Lung (tissue), 12 donors: ENCODE results near the gene ISLR2. TPM values are rescaled to one million over a fixed set of nuclear protein-coding genes. Genes with fewer than 3 reads are reported as not detected.
"Not testable (repeated sequence)": the region's sequence is repeated elsewhere in the genome, so short reads cannot be mapped to it uniquely, and the experiment has no call there.

Experiments used
- ATAC-seq: fragments of 200-7000 bp; cut with Tn5 transposase; one replicate; pipeline ENCODE4 v1.9.1; 2020; ENCODE audit warnings: moderate number of reproducible peaks; ENCODE audit not compliant: insufficient read depth, low FRiP score
- DNase-seq, 3 donors: peaks; one replicate each; pipeline ENCODE4 v3.0.0-alpha.2; 2013 to 2017
- H3K27ac ChIP-seq, 2 donors: one replicate each; pipeline ENCODE4 v1.5.1; 2013; ENCODE audit warnings: mild to moderate bottlenecking in 2 of 2, moderate library complexity in 2 of 2, control low read depth in 1 of 2, inconsistent platforms in 1 of 2, low read depth in 1 of 2, low read length in 1 of 2
- H3K27me3 ChIP-seq, 3 donors: one replicate each; pipeline ENCODE4 v1.5.1; 2013; ENCODE audit warnings: low read length in 2 of 3; ENCODE audit not compliant: control insufficient read depth in 3 of 3, insufficient read depth in 3 of 3
- H3K36me3 ChIP-seq, 4 donors: one replicate each; pipeline ENCODE4 v1.5.1; 2013; ENCODE audit warnings: low read length in 4 of 4, mild to moderate bottlenecking in 1 of 4, moderate library complexity in 1 of 4; ENCODE audit not compliant: control insufficient read depth in 4 of 4, insufficient read depth in 4 of 4
- H3K4me1 ChIP-seq, 5 donors: one replicate each; pipeline ENCODE4 v1.5.1; 2013; ENCODE audit warnings: low read length in 5 of 5, mild to moderate bottlenecking in 2 of 5, moderate library complexity in 1 of 5; ENCODE audit not compliant: control insufficient read depth in 5 of 5, insufficient read depth in 5 of 5
- H3K4me3 ChIP-seq: one replicate; pipeline ENCODE4 v1.5.1; 2013; ENCODE audit warnings: mild to moderate bottlenecking, control low read depth, moderate library complexity
- H3K9ac ChIP-seq, 2 donors: one replicate each; pipeline ENCODE4 v1.5.1; 2013; ENCODE audit warnings: low read length in 2 of 2, control low read depth in 1 of 2; ENCODE audit not compliant: insufficient read depth in 1 of 2
- H3K9me3 ChIP-seq, 4 donors: one replicate each; pipeline ENCODE4 v1.5.1; 2013; ENCODE audit warnings: low read length in 3 of 4, mild to moderate bottlenecking in 1 of 4, moderate library complexity in 1 of 4; ENCODE audit not compliant: control insufficient read depth in 4 of 4, insufficient read depth in 3 of 4
- WGBS, 2 donors: extraction: QIAGEN DNeasy Blood & Tissue Kit; methylation state at CpG; one replicate each; pipeline ENCODE4 v1.1.7; 2013; 5-methylcytosine and 5-hydroxymethylcytosine counted together
- polyA plus RNA-seq, 2 donors: library from polyadenylated mRNA; stranded (reverse); fragments of 200-250 nt; gene quantifications; one replicate each; pipeline ENCODE4 v1.2.1, GENCODE V29; 2013
- total RNA-seq, 2 donors: library from RNA; depleted of rRNA in 1 of 2; stranded (reverse); fragments of >200 nt in 1 of 2; gene quantifications; one replicate each; pipeline ENCODE4 v1.2.1, GENCODE V29; 2014 to 2021
- TF ChIP-seq, protein P1 (sequence below): IDR thresholded peaks from 2 replicates; pipeline ENCODE4 v1.5.1; 2012; ENCODE audit warnings: mild to moderate bottlenecking; ENCODE audit errors: control extremely low read depth, extremely low read depth
- donor health status: control.
- donor health status: control.
- donor health status: Bipolar disorder and iron deficiency.
- donor health status: healthy.
- donor health status: DM: yes; HTN: yes; CAD: no.

Gene ISLR2
- total and polyA plus RNA-seq, 4 donors, result 0.31 to 10.2 (median 0.41) TPM

DNA sequence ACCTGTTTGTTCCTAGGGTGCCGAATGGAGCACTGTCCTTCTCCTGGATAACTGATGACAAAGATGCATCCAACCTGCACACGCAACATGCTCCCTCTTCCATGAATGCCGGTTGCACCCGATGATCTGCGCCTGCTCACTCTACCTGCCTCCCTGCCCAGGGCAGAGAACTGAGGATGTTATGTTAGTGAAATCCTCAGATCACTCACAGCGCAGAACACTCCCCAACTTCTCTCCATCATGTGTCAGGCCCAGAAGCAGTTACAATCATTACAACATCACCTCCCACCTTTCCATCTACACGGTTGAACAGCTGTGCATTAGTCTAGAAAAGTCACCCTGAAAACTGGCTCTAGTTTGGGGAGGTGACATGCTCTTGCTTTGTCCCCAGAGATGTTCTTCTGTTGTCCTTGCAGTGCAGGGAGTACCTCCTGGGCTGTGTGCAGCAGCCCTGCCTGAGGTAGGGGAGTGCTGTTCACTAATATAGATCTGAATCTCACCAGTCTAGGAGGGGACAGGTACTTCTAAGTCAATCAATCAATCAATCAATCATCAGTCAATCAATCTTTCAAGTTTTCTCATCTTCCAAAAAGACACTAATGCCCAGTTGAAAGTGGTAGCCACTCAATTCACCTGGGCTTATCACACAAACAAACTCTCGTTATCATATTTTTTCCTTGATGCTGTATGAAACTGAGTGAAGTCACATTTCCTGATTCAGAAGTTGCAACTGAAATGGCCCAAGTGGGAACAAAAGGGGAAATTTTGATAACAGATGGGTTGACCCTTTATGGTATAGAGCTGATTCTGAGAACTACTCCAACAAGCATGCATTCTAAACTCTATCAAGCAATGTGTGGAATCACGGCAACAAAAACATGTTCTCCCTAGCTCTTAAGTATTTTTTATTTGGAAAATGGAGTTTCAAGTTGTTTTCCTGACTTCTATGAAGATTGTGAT is 27.8 kb downstream of the ISLR2 start:
- no peaks in the 10 kb centered on the region for H3K9me3 ChIP-seq
- no peak overlapping the region for H3K4me3 ChIP-seq
- no peak overlapping the region for H3K27ac ChIP-seq
- WGBS, 2 donors, result 90 to 95% methylated on average over 9 of the region's 9 CpGs
- H3K9ac ChIP-seq, result no peak overlapping the region
- H3K27me3 ChIP-seq, result no peaks in the 10 kb centered on the region
- no peaks in the 10 kb centered on the region for H3K36me3 ChIP-seq
- peaks cover 3 to 29% (median 11%) of the 10 kb centered on the region in 5 donors for H3K4me1 ChIP-seq
- DNase-seq (no peak), ATAC-seq (no peak)
- TF ChIP-seq, protein P1, sequence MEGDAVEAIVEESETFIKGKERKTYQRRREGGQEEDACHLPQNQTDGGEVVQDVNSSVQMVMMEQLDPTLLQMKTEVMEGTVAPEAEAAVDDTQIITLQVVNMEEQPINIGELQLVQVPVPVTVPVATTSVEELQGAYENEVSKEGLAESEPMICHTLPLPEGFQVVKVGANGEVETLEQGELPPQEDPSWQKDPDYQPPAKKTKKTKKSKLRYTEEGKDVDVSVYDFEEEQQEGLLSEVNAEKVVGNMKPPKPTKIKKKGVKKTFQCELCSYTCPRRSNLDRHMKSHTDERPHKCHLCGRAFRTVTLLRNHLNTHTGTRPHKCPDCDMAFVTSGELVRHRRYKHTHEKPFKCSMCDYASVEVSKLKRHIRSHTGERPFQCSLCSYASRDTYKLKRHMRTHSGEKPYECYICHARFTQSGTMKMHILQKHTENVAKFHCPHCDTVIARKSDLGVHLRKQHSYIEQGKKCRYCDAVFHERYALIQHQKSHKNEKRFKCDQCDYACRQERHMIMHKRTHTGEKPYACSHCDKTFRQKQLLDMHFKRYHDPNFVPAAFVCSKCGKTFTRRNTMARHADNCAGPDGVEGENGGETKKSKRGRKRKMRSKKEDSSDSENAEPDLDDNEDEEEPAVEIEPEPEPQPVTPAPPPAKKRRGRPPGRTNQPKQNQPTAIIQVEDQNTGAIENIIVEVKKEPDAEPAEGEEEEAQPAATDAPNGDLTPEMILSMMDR, result no peak

DNA sequence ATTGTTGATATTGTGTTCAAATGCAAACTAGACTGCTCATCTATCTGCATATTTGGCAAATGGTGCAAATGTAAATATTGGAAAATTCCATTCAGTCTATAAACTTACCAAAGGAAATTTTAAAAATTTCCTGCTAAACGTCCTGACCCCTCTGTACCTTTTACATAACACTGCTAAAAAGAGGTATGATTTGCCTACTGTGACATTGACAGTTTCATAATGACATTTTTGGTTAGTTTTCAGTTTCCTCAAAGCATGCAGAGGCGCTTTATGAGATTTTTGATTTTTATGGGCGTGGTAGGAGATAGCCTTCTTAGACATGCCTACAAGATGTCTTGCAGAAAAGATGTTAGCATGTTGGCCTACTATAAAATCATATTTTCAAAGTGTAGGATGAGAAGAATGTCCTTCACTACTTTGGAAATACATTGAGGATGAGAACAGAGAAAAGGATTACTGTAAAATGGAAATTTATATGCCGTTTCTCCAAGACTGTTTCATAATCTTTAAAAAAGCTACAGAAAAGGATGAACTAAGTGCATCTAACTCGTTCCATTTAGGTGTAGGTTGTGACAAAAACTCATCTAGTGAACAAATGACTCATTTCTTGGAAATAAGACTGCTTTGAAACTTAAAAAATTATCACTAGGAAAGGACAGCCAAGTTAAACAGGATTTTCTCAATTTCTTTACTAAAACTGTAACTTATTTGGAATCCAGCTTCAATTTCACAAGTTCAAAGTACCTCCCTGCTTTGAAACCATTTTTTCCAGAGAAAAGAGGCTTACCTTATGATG is 28.7 kb downstream of the ISLR2 start:
- no peaks in the 10 kb centered on the region for H3K36me3 ChIP-seq
- H3K4me3 ChIP-seq, result no peak overlapping the region
- no peaks in the 10 kb centered on the region for H3K9me3 ChIP-seq
- H3K4me1 ChIP-seq, result peaks cover 3 to 29% (median 11%) of the 10 kb centered on the region in 5 donors
- DNase-seq (no peak), ATAC-seq (no peak)
- H3K27me3 ChIP-seq, result no peaks in the 10 kb centered on the region
- H3K9ac ChIP-seq, result no peak overlapping the region
- TF ChIP-seq, protein P1, result no peak
- WGBS, 2 donors, result 72 to 81% methylated on average over 5 of the region's 5 CpGs
- no peak overlapping the region for H3K27ac ChIP-seq

DNA sequence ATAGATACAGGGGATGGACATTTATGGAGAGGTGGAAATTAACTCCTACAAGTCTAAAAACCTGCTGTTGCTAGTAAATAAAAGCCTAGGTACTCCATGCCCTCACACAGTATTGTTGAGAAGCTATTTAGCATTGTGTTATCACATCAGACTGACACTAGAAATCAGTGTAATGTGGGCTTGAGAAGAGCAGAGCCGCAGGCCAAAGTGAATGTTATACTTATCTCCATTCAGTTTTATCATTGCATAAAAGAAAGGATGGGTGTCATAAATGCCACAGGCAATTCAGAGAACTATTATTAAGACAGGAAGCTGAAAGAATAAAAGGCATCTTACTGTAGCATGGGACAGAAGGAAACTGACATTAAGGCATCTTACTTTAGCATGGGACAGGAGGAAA is 29.4 kb downstream of the ISLR2 start:
- H3K4me3 ChIP-seq, result no peak overlapping the region
- ATAC-seq, result no peak
- no peaks in the 10 kb centered on the region for H3K27me3 ChIP-seq
- no peak for DNase-seq
- no peaks in the 10 kb centered on the region for H3K9me3 ChIP-seq
- TF ChIP-seq, protein P1, result no peak
- no peak overlapping the region for H3K9ac ChIP-seq
- H3K27ac ChIP-seq, result no peak overlapping the region
- no peaks in the 10 kb centered on the region for H3K36me3 ChIP-seq
- 85 to 98% methylated on average over 1 of the region's 1 CpG for WGBS, 2 donors
- peaks cover 3 to 29% (median 11%) of the 10 kb centered on the region in 5 donors for H3K4me1 ChIP-seq

DNA sequence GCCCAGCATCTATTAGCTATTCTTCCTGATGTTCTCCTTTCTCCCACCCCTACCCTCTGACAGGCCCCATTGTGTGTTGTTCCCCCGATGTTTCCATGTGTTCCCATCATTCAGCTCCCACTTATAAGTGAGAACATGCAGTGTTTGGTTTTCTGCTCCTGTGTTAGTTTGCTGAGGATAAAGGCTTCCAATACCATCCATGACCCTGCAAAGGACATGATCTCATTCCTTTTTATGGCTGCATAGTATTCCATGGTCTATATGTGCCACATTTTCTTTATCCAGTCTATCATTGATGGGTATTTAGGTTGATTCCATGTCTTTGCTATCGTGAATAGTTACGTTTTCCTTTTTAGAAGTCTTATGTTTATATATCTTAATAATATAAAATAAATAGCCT is 30.0 kb downstream of the ISLR2 start:
- H3K4me3 ChIP-seq, DNase-seq, H3K9me3 ChIP-seq, ATAC-seq, H3K36me3 ChIP-seq, H3K27ac ChIP-seq, H3K27me3 ChIP-seq, H3K9ac ChIP-seq: not testable (repeated sequence)
- WGBS, 2 donors, result 95 to 96% methylated on average over 3 of the region's 3 CpGs
- peaks cover 3 to 27% (median 11%) of the 10 kb centered on the region in 5 donors for H3K4me1 ChIP-seq

DNA sequence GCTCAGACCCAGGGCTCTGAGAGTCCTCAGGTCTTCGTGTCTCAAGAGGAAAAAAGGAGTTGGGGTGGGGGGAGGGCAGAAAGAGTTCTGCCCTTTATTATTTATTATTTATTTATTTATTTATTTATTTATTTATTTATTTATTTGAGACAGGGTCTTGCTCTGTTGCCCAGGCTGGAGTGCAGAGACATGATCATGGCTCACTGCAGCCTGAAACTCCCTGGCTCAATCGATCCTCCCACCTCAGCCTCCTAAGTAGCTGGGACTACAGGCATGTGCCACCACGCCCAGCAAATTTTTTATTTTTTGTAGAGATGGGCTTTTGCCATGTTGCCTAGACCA is 31.8 kb downstream of the ISLR2 start:
- H3K4me3 ChIP-seq, ATAC-seq, H3K36me3 ChIP-seq, H3K27ac ChIP-seq, H3K27me3 ChIP-seq, H3K9me3 ChIP-seq, H3K9ac ChIP-seq, DNase-seq, H3K4me1 ChIP-seq: not testable (repeated sequence)
- 88 to 91% methylated on average over 3 of the region's 3 CpGs for WGBS, 2 donors
